Subcutaneous abdominal adipose tissue (tissue), 5 donors: ENCODE results near the gene KRTAP4-16.
"Not testable (repeated sequence)": the region's sequence is repeated elsewhere in the genome, so short reads cannot be mapped to it uniquely, and the experiment has no call there.

Experiments used
- H3K27ac ChIP-seq: one replicate; pipeline ENCODE4 v1.7.0; 2013; ENCODE audit warnings: low read depth, mild to moderate bottlenecking, inconsistent platforms, low read length, moderate library complexity
- H3K27me3 ChIP-seq, 5 donors: one replicate each; pipeline ENCODE4 v1.7.0; 2013; ENCODE audit warnings: low read length in 5 of 5, inconsistent platforms in 1 of 5; ENCODE audit not compliant: control insufficient read depth in 5 of 5, insufficient read depth in 4 of 5
- H3K36me3 ChIP-seq, 5 donors: one replicate each; pipeline ENCODE4 v1.7.0; 2013; ENCODE audit warnings: low read length in 5 of 5; ENCODE audit not compliant: control insufficient read depth in 5 of 5, insufficient read depth in 5 of 5
- H3K4me1 ChIP-seq, 5 donors: one replicate each; pipeline ENCODE4 v1.7.0; 2013; ENCODE audit warnings: low read length in 5 of 5, mild to moderate bottlenecking in 3 of 5, moderate library complexity in 1 of 5; ENCODE audit not compliant: control insufficient read depth in 5 of 5, insufficient read depth in 5 of 5
- H3K4me3 ChIP-seq, 5 donors: one replicate each; pipeline ENCODE4 v1.7.0; 2013; ENCODE audit warnings: low read length in 5 of 5, low read depth in 1 of 5
- H3K9ac ChIP-seq, 5 donors: one replicate each; pipeline ENCODE4 v1.7.0; 2013; ENCODE audit warnings: low read length in 5 of 5, mild to moderate bottlenecking in 4 of 5, moderate library complexity in 3 of 5
- H3K9me3 ChIP-seq, 5 donors: one replicate each; pipeline ENCODE4 v1.7.0; 2013; ENCODE audit warnings: low read length in 5 of 5; ENCODE audit not compliant: control insufficient read depth in 5 of 5
- donor health status: healthy.
- donor health status: healthy.
- donor health status: healthy.
- donor health status: healthy.
- donor health status: healthy.

Gene KRTAP4-16

GRCh38 chr17:41061964-41062363 is 40.0 kb downstream of the KRTAP4-16 start:
- Histone ChIP-seq H3K27me3 (peaks cover 0 to 5% (median 0%) of the 10 kb centered on the region in 5 donors), H3K9me3 (peaks cover 0 to 4% (median 3%) of the 10 kb centered on the region in 5 donors), H3K27ac (no peak overlapping the region), H3K4me1 (no peaks in the 10 kb centered on the region), H3K9ac (no peak overlapping the region), H3K36me3 (no peaks in the 10 kb centered on the region), H3K4me3 (no peak overlapping the region)

GRCh38 chr17:41060052-41060604 is 41.9 kb downstream of the KRTAP4-16 start, which contains the start of gene KRTAP2-3:
TSS of gene KRTAP2-3 (minus strand) at chr17:41060114. CDS start at chr17:41060050, 64 bp downstream.
- Histone ChIP-seq H3K9me3 (peaks cover 0 to 4% (median 3%) of the 10 kb centered on the region in 5 donors), H3K4me1 (no peaks in the 10 kb centered on the region), H3K27me3 (peaks cover 0 to 5% (median 4%) of the 10 kb centered on the region in 5 donors), H3K9ac (no peak within 1 kb of the TSS), H3K4me3 (no peak within 1 kb of the TSS), H3K27ac (no peak within 1 kb of the TSS), H3K36me3 (no peaks in the 10 kb centered on the region)

- H3K36me3 ChIP-seq, H3K4me1 ChIP-seq, H3K4me3 ChIP-seq: not testable (repeated sequence)
Measured at GRCh38 chr17:41059276-41060051, 42.5 kb downstream of the KRTAP4-16 start.

GRCh38 chr17:41058741-41059140 is 43.3 kb downstream of the KRTAP4-16 start:
- H3K9me3 ChIP-seq, result peaks cover 0 to 4% (median 3%) of the 10 kb centered on the region in 5 donors
- H3K4me1 ChIP-seq, result no peaks in the 10 kb centered on the region
- H3K27ac ChIP-seq, result no peak overlapping the region
- no peaks in the 10 kb centered on the region for H3K36me3 ChIP-seq
- H3K27me3 ChIP-seq, result peaks cover 0 to 7% (median 4%) of the 10 kb centered on the region in 5 donors
- no peak overlapping the region for H3K9ac ChIP-seq
- H3K4me3 ChIP-seq, result no peak overlapping the region

More at GRCh38 chr17:41059276-41060051, 42.5 kb downstream of the KRTAP4-16 start:
- not testable (repeated sequence) for H3K9ac ChIP-seq, H3K27ac ChIP-seq, H3K27me3 ChIP-seq, H3K9me3 ChIP-seq

GRCh38 chr17:41057547-41057946 is 44.5 kb downstream of the KRTAP4-16 start:
- H3K4me1 ChIP-seq, result no peaks in the 10 kb centered on the region
- peaks cover 0 to 4% (median 3%) of the 10 kb centered on the region in 5 donors for H3K9me3 ChIP-seq
- no peaks in the 10 kb centered on the region for H3K36me3 ChIP-seq
- H3K4me3 ChIP-seq, result no peak overlapping the region
- H3K27me3 ChIP-seq, result peaks cover 0 to 7% (median 4%) of the 10 kb centered on the region in 5 donors
- no peak overlapping the region for H3K27ac ChIP-seq
- H3K9ac ChIP-seq, result no peak overlapping the region

DNA sequence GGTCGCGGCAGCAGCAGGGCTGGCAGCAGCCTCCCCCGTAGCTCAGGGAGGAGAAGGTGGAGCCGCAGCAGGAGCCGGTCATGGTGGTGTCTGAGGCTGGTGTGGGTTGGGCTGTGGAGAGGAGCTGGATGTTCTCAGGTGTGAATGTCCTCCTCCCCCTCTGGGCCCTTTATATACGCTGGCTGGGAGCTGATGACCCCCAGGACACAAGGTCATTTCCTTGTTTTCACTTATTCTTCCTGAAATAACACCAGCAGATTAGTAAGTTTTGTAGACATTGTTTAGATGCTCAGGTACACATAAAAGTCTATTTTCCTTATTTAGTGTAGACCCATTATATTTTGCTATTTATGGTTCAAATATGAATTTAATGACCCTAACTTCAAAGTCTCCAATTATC is 46.9 kb downstream of the KRTAP4-16 start, which contains the start of gene KRTAP2-2:
KRTAP2-2 (minus strand) TSS at position 101 of the 400 bp plus-strand sequence; CDS start at position 82, 19 bp downstream.
- H3K36me3 ChIP-seq, H3K4me3 ChIP-seq, H3K4me1 ChIP-seq, H3K9ac ChIP-seq, H3K27me3 ChIP-seq, H3K9me3 ChIP-seq, H3K27ac ChIP-seq: not testable (repeated sequence)

DNA sequence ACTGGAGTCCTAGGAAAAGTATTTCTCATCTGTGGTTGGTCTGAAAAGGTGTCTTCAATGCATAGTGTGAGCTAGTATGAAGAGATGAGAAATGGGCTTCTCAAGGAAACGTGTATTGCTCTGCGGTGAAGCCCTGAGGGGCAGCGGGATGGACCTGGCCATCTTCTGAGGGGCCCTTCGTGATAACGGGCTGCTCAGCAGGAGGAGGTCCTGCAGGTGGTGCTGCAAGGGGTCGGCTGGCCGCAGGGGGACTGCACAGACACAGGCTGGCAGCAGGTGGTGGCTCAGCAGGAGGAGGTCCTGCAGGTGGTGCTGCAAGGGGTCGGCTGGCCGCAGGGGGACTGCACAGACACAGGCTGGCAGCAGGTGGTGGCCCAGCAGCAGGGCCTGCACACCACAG is 47.5 kb downstream of the KRTAP4-16 start:
- not testable (repeated sequence) for H3K27me3 ChIP-seq, H3K36me3 ChIP-seq, H3K9me3 ChIP-seq, H3K27ac ChIP-seq, H3K9ac ChIP-seq, H3K4me3 ChIP-seq, H3K4me1 ChIP-seq

DNA sequence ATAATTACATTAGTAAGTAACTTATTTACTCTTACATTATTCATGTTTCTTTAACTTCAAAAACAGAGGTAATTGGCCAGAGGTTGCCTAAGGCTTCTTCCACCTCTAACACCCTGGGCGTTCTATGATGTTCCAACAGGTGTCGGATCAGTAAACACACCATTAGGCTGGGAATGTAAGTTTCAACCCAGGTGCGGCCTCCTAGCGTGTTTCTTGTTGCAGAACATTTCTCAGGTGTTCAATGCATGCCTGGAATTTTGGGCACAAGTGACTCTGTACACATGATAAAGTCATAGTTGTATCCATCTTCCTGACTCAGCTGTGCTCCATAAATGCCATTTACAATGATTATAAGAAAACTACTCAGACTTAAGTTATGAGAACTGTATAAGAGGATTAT is 48.0 kb downstream of the KRTAP4-16 start:
- no peak overlapping the region for H3K4me3 ChIP-seq
- no peaks in the 10 kb centered on the region for H3K36me3 ChIP-seq
- H3K9ac ChIP-seq, result no peak overlapping the region
- no peak overlapping the region for H3K27ac ChIP-seq
- peaks cover 0 to 4% (median 3%) of the 10 kb centered on the region in 5 donors for H3K9me3 ChIP-seq
- no peaks in the 10 kb centered on the region for H3K4me1 ChIP-seq
- H3K27me3 ChIP-seq, result peaks cover 0 to 4% (median 2%) of the 10 kb centered on the region in 5 donors

DNA sequence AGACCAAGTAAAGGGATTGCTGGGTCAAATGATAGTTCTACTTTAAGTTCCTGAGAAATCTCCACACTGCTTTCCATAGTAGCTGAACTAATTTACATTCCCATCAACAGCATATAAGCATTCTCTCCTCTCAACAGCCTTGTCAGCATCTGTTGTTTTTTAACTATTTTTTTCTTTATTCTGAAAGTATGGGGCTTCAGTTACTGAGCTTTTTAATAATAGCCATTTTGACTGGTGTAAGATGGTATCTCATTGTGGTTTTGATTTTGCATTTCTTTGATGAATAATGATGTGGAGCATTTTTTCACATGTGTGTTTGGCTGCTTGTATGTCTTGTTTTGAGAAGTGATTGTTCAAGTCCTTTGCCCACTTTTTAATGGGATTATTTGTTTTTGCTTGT is 49.4 kb downstream of the KRTAP4-16 start:
- Histone ChIP-seq H3K4me3 (no peak overlapping the region), H3K27ac (no peak overlapping the region), H3K9me3 (peaks cover 0 to 3% (median 2%) of the 10 kb centered on the region in 5 donors), H3K4me1 (no peaks in the 10 kb centered on the region), H3K36me3 (no peaks in the 10 kb centered on the region), H3K9ac (no peak overlapping the region), H3K27me3 (peaks cover 0 to 9% (median 2%) of the 10 kb centered on the region in 5 donors)
